HL-60 (cell line): ENCODE measurements around the gene DENND1A.

Experiments
- DNase-seq, 2 experiments: peaks; one replicate each; pipeline ENCODE4 v3.0.0-alpha.2; 2010 to 2020; ENCODE audit warnings: low read depth in 1 of 2, low spot score in 1 of 2
- H3K27ac ChIP-seq: fragments of 250-450 bp; sonication (Bioruptor Pico); replicated peaks from 2 replicates; pipeline ENCODE4 v1.5.1; 2020; ENCODE audit warnings: mild to moderate bottlenecking, moderate library complexity
- H3K27me3 ChIP-seq: fragments of 250-450 bp; sonication (Bioruptor Pico); 2 replicates; pipeline ENCODE4 v1.5.1; 2021; ENCODE audit warnings: mild to moderate bottlenecking, moderate library complexity; ENCODE audit not compliant: insufficient read depth, poor library complexity, severe bottlenecking
- H3K4me3 ChIP-seq: replicated peaks from 2 replicates; pipeline ENCODE4 v1.5.1; 2011; ENCODE audit warnings: mild to moderate bottlenecking, control low read depth, low read length; ENCODE audit not compliant: insufficient read depth
- GABPA ChIP-seq: IDR thresholded peaks from 2 replicates; pipeline ENCODE4 v1.6.1; 2012; ENCODE audit warnings: low read depth
- POLR2AphosphoS5 ChIP-seq: IDR thresholded peaks from 2 replicates; pipeline ENCODE4 v1.6.1; 2012; ENCODE audit warnings: low read depth
- SPI1 ChIP-seq: IDR thresholded peaks from 2 replicates; pipeline ENCODE4 v1.6.1; 2012; ENCODE audit warnings: low read depth, mild to moderate bottlenecking, borderline replicate concordance
- TF ChIP-seq, protein P1 (sequence below): IDR thresholded peaks from one replicate; pipeline ENCODE4 v1.5.1; 2011; ENCODE audit warnings: low read length, control low read depth, inconsistent platforms; ENCODE audit not compliant: insufficient read depth
- TF ChIP-seq, protein P2 (sequence below): IDR thresholded peaks from 2 replicates; pipeline ENCODE4 v1.6.1; 2012; ENCODE audit warnings: low read depth; ENCODE audit not compliant: insufficient replicate concordance

DENND1A gene

GRCh38 chr9:123371228-123371584, 558.7 kb downstream of the DENND1A start:
- DNase-seq = no peak
- Histone ChIP-seq H3K27me3 (peaks cover 37% of the 10 kb centered on the region), H3K4me3 (no peak overlapping the region), H3K27ac (no peak overlapping the region)
- TF ChIP-seq SPI1 (no peak), POLR2AphosphoS5 (no peak), GABPA (no peak)
- TF ChIP-seq, protein P1, sequence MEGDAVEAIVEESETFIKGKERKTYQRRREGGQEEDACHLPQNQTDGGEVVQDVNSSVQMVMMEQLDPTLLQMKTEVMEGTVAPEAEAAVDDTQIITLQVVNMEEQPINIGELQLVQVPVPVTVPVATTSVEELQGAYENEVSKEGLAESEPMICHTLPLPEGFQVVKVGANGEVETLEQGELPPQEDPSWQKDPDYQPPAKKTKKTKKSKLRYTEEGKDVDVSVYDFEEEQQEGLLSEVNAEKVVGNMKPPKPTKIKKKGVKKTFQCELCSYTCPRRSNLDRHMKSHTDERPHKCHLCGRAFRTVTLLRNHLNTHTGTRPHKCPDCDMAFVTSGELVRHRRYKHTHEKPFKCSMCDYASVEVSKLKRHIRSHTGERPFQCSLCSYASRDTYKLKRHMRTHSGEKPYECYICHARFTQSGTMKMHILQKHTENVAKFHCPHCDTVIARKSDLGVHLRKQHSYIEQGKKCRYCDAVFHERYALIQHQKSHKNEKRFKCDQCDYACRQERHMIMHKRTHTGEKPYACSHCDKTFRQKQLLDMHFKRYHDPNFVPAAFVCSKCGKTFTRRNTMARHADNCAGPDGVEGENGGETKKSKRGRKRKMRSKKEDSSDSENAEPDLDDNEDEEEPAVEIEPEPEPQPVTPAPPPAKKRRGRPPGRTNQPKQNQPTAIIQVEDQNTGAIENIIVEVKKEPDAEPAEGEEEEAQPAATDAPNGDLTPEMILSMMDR = no peak
- TF ChIP-seq, protein P2, sequence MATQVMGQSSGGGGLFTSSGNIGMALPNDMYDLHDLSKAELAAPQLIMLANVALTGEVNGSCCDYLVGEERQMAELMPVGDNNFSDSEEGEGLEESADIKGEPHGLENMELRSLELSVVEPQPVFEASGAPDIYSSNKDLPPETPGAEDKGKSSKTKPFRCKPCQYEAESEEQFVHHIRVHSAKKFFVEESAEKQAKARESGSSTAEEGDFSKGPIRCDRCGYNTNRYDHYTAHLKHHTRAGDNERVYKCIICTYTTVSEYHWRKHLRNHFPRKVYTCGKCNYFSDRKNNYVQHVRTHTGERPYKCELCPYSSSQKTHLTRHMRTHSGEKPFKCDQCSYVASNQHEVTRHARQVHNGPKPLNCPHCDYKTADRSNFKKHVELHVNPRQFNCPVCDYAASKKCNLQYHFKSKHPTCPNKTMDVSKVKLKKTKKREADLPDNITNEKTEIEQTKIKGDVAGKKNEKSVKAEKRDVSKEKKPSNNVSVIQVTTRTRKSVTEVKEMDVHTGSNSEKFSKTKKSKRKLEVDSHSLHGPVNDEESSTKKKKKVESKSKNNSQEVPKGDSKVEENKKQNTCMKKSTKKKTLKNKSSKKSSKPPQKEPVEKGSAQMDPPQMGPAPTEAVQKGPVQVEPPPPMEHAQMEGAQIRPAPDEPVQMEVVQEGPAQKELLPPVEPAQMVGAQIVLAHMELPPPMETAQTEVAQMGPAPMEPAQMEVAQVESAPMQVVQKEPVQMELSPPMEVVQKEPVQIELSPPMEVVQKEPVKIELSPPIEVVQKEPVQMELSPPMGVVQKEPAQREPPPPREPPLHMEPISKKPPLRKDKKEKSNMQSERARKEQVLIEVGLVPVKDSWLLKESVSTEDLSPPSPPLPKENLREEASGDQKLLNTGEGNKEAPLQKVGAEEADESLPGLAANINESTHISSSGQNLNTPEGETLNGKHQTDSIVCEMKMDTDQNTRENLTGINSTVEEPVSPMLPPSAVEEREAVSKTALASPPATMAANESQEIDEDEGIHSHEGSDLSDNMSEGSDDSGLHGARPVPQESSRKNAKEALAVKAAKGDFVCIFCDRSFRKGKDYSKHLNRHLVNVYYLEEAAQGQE = no peak

DNA sequence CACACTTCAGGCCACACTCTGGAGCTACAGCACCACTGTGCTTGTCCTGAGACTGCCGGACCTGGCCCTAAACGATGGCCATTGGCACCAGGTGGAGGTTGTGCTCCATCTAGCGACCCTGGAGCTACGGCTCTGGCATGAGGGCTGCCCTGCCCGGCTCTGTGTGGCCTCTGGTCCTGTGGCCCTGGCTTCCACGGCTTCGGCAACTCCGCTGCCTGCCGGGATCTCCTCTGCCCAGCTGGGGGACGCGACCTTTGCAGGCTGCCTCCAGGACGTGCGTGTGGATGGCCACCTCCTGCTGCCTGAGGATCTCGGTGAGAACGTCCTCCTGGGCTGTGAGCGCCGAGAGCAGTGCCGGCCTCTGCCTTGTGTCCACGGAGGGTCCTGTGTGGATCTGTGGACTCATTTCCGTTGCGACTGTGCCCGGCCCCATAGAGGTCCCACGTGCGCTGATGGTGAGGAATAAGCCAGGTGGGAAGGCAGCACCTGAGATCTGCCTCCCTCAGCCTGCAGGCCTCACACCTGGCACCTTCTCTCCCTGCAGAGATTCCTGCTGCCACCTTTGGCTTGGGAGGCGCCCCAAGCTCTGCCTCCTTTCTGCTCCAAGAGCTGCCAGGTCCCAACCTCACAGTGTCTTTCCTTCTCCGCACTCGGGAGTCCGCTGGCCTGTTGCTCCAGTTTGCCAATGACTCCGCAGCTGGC, 559.2 kb downstream of the DENND1A start:
- H3K4me3 ChIP-seq = no peak overlapping the region
- no peak overlapping the region for H3K27ac ChIP-seq
- TF ChIP-seq SPI1 = no peak
- H3K27me3 ChIP-seq = peaks cover 37% of the 10 kb centered on the region
- DNase-seq = no peak

- H3K4me3 ChIP-seq = no peak overlapping the region
- H3K27me3 ChIP-seq = peaks cover 32% of the 10 kb centered on the region
- DNase-seq = no peak
- H3K27ac ChIP-seq = no peak overlapping the region
- TF ChIP-seq SPI1 (no peak), GABPA (no peak), POLR2AphosphoS5 (no peak)
- TF ChIP-seq, protein P1 = no peak
- TF ChIP-seq, protein P2 = no peak
Measured at GRCh38 chr9:123370108-123370507, 559.8 kb downstream of the DENND1A start.

DNA sequence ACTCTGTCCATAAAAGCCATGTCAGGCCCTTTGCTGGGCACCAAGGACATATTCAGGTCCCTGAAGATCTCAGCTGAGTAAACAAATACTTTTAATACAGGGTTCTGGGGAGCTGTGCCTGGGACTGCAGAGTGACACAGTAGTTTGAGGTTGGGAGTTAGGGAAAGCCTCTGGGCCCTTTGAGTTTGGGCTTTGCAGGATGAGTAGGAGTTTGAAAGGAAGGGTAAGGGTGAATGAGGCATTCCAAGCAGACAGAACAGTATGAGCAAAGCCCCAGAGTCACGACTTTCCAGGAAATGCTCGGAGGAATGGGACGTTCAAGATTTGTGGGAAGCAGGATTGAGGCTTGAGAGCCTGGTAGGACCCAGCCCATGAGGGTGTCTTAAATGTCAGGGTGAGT, 560.6 kb downstream of the DENND1A start:
- Histone ChIP-seq H3K27ac (no peak overlapping the region), H3K27me3 (peaks cover 24% of the 10 kb centered on the region), H3K4me3 (no peak overlapping the region)
- no peak for DNase-seq
- TF ChIP-seq, protein P2 = no peak
- TF ChIP-seq, protein P1 = no peak
- TF ChIP-seq GABPA = no peak
- no peak for TF ChIP-seq SPI1
- no peak for TF ChIP-seq POLR2AphosphoS5
